ENCODE measurements around the gene TBC1D22B. TPM values are rescaled to one million over a fixed set of nuclear protein-coding genes. Genes with fewer than 3 reads are reported as not detected.
A peak's percentile ranks its signal among the peaks of the same experiment; 100 is the strongest.

Gene TBC1D22B
- total RNA-seq, 1 experiment from 2014 or later, result 12.9 TPM

GRCh38 chr6:37354526-37355384, 97.2 kb downstream of the TBC1D22B start:
- peak; percentile 34 for DNase-seq
- Histone ChIP-seq H2BK15ac (ENCODE audit: low read depth, low read length) (no peak overlapping the region), H2BK120ac (ENCODE audit: low read depth, low read length, poor library complexity, severe bottlenecking) (no peak overlapping the region), H3K79me2 (ENCODE audit: insufficient read depth, low read length) (peaks cover 12% of the 10 kb centered on the region; the same call in 1 of the 2 replicates), H3K79me1 (ENCODE audit: insufficient read depth, low read depth, low read length, poor library complexity, severe bottlenecking) (no peaks in the 10 kb centered on the region), H3K4me2 (ENCODE audit: insufficient read depth, insufficient read length, low read length) (peak overlapping the region; percentile 83), H3K9ac (ENCODE audit: extremely low read depth, insufficient read length, low read length) (peak overlapping the region; percentile 80), H4K8ac (replicated peaks; ENCODE audit: insufficient read length, low read depth, low read length) (no peak overlapping the region), H3K4me1 (ENCODE audit: insufficient read depth, low read length) (peaks cover 4% of the 10 kb centered on the region; the same call in 1 of the 2 replicates), H3K9me3 (ENCODE audit: control insufficient read depth, low read depth, low read length) (no peaks in the 10 kb centered on the region), H4K91ac (ENCODE audit: insufficient read length, low read depth, low read length) (no peak overlapping the region), H3K23me2 (ENCODE audit: insufficient read length, low read depth, low read length, poor library complexity, severe bottlenecking) (peaks cover 11% of the 10 kb centered on the region), H2AFZ (ENCODE audit: low read length) (no peak overlapping the region), H4K20me1 (ENCODE audit: control insufficient read depth, insufficient read depth, insufficient read length) (no peaks in the 10 kb centered on the region), H2BK12ac (ENCODE audit: insufficient read length, low read depth, low read length) (no peak overlapping the region), H3K14ac (ENCODE audit: insufficient read depth, low read length) (peak overlapping the region; percentile 18), H3K56ac (ENCODE audit: insufficient read length, low read depth, low read length) (no peak overlapping the region), H2BK5ac (ENCODE audit: insufficient read length, low read length) (no peak overlapping the region), H3K27me3 (ENCODE audit: insufficient read depth, low read length) (no peaks in the 10 kb centered on the region), H3K4ac (ENCODE audit: low read depth, low read length) (no peak overlapping the region), H2BK20ac (ENCODE audit: low read depth, low read length, poor library complexity, severe bottlenecking) (no peak overlapping the region), H3T11ph (ENCODE audit: low read length) (no peak overlapping the region), H3K23ac (ENCODE audit: insufficient read length, low read depth, low read length) (no peak overlapping the region), H3K27ac (ENCODE audit: insufficient read length, low read depth, low read length) (no peak overlapping the region), H4K5ac (ENCODE audit: insufficient read length, low read depth, low read length) (no peak overlapping the region), H2AK5ac (ENCODE audit: insufficient read length, low read length) (no peak overlapping the region), H3K18ac (ENCODE audit: insufficient read length, low read depth, low read length) (no peak overlapping the region)
- H3K9me3 Mint-ChIP-seq, result peaks cover 0 to 5% of the 10 kb centered on the region in 2 experiments; a peak in 1 of 5 replicates
- no peaks in the 10 kb centered on the region for H3K36me3 Mint-ChIP-seq (ENCODE audit: insufficient read depth in 1 of 3, low read depth in 3 of 3)
- H3K4me3 Mint-ChIP-seq, result peak overlapping the region; percentile 95 to 99
- H3K4me1 Mint-ChIP-seq, result peaks cover 22 to 28% of the 10 kb centered on the region in 2 experiments
- no CpG with 5 or more reads among the region's 44 CpGs for WGBS (ENCODE audit: extremely low coverage, insufficient read length, low lambda C conversion rate)
- TF ChIP-seq CTCF (conservative IDR thresholded peaks at IDR 0.05), result no peak
- H3K27ac Mint-ChIP-seq, result peak overlapping the region; percentile 93 to 99 (median 93); a peak in 5 of 7 replicates
- H3K27me3 Mint-ChIP-seq (ENCODE audit: low read depth), result peaks cover 18% of the 10 kb centered on the region
